HuH-7 (cell line): ENCODE measurements around the gene TSPEAR.
"Not testable (repeated sequence)": the region's sequence is repeated elsewhere in the genome, so short reads cannot be mapped to it uniquely, and the experiment has no call there.

Source experiments
- DNase-seq: peaks from one replicate; pipeline ENCODE4 v3.0.0; 2011; ENCODE audit warnings: low spot score

TSPEAR gene

GRCh38 chr21:44515359-44516165 is 195.8 kb downstream of the TSPEAR start:
- DNase-seq: no peak

GRCh38 chr21:44514746-44515358 is 196.5 kb downstream of the TSPEAR start:
- DNase-seq: no peak

- DNase-seq: no peak
These were observed 197.2 kb downstream of the TSPEAR start for GRCh38 chr21:44514218-44514520.

- no peak for DNase-seq
These were observed 197.8 kb downstream of the TSPEAR start for GRCh38 chr21:44513389-44514217.

- no peak for DNase-seq
These were observed 198.6 kb downstream of the TSPEAR start for GRCh38 chr21:44512496-44513388.

GRCh38 chr21:44511938-44512275 is 199.5 kb downstream of the TSPEAR start:
- no peak for DNase-seq

GRCh38 chr21:44511219-44511937 is 200.0 kb downstream of the TSPEAR start:
- no peak for DNase-seq

GRCh38 chr21:44510508-44511218 is 200.7 kb downstream of the TSPEAR start:
- DNase-seq: peak; percentile 87

GRCh38 chr21:44510109-44510507 is 201.3 kb downstream of the TSPEAR start:
- no peak for DNase-seq

- no peak for DNase-seq
These were observed 201.8 kb downstream of the TSPEAR start for GRCh38 chr21:44509539-44509938.

- DNase-seq: no peak
These were observed 202.5 kb downstream of the TSPEAR start for GRCh38 chr21:44508711-44509445.

- DNase-seq: no peak
These were observed 203.0 kb downstream of the TSPEAR start for GRCh38 chr21:44508426-44508710.

GRCh38 chr21:44507673-44508425 is 203.5 kb downstream of the TSPEAR start:
- DNase-seq: no peak

- no peak for DNase-seq
These were observed 204.8 kb downstream of the TSPEAR start for GRCh38 chr21:44506279-44507255.

- peak; percentile 62 for DNase-seq
These were observed 205.6 kb downstream of the TSPEAR start for GRCh38 chr21:44505673-44506278.

- no peak for DNase-seq
These were observed 207.4 kb downstream of the TSPEAR start for GRCh38 chr21:44503901-44504399.

GRCh38 chr21:44503006-44503889 is 208.1 kb downstream of the TSPEAR start:
- not testable (repeated sequence) for DNase-seq
